ENCODE results near the gene NTRK2.

Gene NTRK2

DNA sequence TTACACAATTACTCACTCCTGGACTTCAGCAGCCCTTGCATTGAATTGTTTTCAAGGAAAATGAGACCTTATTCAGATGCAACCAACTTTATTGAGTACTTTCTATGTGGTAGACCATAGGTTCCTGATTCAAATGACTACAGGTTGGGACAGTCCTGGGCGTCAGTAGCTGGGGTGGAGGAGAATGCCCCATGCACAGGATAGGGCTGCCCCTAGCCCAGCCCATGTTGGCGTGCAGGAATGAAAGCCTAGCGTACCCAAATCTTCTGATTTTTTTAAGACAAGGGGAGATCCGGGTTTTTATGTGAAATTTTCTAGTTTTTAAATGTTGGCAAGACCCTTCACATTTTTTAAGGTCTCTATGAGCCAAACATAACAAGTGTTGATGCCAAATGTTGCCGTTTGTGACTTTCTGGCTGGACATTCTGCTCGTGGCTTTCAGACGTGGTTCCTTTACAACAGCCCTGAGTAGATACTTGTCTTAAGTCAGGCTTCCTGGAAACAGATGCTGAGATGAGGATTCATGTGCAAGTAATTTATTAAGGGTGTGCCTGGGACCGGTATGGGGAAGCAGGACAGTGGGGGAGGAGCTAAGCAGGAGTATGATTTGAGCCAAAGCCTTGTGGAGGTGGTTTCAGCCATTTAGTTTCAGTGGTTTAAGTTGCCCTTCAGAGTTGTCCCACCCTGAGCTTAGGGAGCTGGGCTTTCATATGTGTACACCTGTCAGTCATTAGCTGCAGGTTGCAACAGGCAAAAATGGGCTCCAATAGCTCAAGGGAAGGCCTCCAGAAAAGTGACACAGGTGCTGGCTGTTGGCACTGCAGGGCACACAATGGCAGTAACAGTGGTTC lies 154.1 kb downstream of the NTRK2 start:
- DNase-seq = no peak

DNA sequence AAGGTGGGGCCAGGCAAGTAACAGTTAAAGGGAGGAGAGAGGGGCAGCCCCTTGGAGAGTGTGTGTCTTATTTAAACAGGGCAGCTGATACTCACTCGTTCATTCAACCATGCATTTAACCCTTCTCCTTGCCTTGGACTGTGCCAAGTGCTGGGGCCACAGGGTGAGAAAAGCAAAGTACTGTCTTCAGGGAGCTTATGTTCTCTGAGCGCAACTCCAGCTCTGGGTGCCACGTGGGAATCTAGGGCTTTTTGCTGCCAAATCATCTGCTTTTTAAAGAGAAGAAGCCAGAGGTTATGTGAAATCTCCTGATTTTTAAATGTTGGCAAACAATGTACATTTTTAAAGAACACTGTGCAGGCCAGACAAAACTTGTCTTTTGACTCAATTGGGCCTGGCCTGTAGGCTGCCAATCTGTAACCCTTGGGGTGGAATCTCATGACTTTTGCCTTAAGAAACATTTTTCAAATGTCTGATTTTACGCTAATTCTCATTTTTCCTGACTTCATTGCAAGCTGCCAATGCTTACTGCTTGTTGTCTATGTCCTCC lies 157.8 kb downstream of the NTRK2 start:
- DNase-seq = no peak

DNA sequence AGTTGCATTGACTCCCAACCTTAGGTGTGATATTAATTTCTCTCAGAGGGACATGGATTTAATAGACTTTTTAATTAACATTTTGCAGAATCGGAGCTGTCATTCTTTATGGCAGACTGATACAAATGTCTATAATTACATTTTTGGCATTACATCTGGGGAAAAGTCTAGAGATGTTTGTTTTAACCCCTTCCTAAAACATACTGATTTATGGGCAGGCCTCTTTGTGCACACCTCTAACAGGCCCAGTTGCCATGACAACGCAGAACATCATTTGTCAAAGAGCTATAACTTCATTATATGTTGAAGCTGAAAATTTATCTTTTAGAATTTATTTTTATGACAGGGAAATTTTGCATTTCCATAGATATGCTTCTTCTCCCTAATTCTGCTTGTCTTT lies 158.5 kb downstream of the NTRK2 start:
- DNase-seq = no peak

DNA sequence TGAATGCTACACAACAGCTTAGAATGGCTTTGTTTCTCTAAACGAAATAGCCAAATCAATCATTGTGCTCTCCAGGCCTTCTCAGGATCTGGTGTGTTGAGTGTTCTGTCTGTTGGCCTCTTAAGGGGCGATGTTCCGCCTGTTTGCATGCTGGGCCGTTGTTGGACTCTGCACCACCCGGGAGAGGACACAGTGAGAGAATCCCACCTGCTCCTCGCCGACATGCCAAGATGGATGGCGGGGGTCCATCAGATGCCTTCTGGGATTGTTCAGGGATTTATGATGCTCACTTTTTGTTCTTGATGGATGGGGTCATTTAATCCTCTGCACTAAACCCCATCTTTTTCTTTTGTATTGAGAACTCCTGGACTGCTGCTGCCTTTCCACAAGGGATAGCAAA lies 159.9 kb downstream of the NTRK2 start:
- no peak for DNase-seq

DNA sequence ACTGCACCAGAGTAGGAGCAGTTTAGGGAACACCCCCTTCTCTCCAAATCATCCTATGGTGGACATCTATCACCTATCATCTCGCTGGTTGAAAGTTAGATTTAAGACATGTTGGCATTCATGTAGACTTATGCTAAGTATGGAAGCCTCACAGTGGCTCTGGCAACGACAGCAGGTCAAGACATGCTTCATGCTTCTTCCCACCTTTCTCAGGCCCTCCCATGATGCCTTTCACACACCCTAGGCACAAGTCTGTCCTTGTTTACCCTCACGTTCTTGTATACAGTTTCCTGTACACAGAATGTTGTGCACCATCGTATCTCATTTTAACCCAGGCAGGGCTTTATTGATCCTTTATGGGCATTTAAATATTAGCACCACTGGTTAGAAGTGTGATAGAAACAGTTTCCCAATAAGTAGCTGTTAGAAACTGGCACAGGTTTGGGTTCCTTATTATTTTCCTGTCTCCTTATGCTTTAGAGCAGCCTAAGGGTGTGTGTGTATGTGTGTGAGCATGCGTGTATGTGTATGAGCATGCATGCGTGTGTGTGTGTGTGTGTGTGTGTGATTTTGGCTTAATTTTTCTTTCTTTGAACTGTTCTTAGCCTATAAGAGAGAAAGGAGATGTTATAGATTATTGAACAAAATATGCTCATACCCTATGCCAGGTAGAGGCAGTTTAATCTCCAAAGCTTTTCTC lies 160.6 kb downstream of the NTRK2 start:
- DNase-seq = no peak

DNA sequence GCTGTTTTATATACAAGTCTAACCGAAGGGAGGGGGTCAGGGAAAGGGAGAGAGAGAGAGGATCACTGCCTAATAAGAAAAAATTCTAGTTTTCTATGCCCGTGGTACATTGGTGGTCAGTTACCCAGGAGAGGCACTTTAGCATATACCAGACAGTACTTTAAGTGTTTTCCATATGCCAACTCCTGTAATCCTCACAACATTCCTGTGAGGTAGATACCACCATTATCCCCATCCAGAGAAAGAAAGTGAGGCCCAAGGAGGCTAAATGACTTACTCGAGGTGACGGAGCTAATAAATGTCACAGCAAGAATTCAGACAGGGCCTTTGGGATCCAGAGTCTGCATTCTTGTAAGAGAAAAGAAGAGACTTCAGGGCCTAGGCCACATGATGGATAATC lies 161.8 kb downstream of the NTRK2 start:
- DNase-seq = no peak

DNA sequence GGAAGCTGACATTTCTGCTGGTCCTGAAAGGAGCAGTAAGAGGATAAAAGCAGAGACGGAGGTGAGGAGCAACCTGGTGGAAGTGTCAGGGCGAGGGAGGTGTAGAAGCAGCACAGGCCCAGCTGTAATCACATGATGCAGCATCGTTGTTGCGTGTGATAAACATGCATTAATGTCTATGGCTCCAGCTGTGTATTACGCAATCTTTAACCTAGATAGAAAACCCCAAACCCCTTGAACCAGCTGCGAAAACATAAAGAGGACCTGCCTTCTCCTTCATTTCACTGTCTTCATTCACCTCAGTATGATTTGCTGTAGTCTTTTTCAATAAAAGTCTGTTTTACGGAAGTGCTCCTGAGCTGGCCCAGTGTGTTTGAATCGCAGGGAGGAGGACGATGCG lies 162.9 kb downstream of the NTRK2 start:
- DNase-seq = no peak

DNA sequence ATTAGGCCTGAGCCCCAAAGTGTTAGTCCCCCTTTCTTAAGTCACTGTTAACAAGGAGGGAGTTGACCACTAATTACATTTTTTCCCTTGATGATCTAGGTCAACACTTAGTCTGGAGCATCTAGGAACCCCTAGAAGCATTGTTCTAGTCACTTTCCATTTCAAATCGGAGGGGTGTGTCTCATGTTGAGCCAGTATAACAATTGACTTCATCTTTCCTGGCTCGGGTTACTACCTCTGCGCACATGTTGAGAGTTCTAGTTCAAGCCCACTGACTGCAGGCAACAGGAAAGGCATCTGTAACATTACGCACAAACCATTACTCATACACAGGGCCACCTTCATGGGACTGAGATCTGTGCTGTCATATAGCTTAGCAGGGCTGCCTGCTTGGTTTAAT lies 164.9 kb downstream of the NTRK2 start:
- DNase-seq = no peak

DNA sequence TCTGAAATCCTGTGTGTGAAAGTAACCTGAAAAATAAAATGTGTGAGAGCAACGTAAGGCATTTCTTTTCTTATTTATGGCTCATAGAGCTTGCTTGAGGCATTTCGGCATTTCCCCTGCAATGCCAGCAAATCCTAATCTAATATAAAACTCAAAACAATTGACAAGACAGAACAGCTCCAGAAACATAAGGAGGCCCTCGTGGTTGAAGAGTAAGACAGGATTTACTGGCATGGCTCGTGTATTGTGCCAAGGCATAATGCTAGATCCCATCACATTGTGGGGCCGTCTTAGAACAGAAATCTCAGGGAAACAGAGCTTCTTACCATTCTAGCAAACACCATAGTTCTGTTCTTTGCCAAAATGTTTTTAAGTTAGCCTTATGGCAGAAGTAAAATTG lies 166.2 kb downstream of the NTRK2 start:
- DNase-seq = no peak

DNA sequence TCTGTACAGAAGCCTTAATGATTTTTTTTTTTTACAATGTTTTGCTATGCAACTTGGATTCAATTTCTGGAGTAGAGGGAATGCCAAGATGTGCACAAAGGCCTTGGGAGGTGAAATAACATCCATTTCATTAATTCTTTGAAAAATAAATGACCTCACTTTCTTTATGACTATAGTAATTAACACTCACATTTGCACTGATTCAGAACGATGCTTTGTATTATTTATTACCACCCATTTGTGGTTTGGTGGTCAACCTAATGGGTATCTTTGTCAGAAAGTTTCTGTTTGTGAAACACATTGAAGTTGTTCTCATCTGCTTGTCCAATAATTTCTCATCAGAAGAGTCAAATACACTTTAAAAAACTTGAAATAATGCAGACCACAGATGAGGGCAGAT lies 169.3 kb downstream of the NTRK2 start:
- DNase-seq = no peak

DNA sequence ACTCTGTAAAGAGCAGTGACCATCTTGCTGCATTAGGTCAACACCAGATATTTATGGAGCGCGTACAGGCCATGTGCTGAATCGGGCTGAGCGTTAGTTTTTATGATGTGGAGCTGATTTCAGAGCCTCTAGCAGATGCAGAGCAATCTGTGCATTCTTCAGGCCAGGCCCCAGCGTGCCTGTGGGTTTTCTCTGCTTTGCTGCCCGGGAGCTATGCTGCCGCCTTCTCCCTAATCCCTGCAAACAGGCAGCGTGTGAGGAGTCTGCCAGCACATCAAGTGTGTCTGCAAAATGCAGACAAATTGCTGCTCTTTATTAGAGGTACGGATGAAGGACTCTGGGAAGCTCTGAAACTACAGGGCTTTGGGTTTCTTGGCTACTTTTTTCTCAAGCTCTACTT lies 170.0 kb downstream of the NTRK2 start:
- DNase-seq = no peak

DNA sequence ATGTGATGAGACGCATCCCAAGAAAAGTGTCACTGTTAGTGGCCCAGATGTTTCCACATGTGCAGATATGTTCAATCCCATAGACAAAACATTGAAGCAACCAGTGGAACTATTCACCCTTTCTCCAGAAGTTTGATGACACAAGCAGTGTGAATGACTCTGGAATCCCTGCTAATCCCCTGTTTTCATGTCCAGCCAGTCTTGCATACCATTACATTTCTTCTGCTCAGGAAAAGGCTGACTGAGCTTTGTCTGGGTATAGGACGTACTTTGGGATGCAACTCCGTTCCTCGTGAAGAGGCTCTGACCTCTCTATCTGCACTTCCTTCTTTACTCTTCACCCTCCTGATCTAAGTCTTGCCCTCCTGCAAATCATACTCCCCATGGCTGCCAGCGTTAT lies 172.4 kb downstream of the NTRK2 start:
- DNase-seq = no peak

DNA sequence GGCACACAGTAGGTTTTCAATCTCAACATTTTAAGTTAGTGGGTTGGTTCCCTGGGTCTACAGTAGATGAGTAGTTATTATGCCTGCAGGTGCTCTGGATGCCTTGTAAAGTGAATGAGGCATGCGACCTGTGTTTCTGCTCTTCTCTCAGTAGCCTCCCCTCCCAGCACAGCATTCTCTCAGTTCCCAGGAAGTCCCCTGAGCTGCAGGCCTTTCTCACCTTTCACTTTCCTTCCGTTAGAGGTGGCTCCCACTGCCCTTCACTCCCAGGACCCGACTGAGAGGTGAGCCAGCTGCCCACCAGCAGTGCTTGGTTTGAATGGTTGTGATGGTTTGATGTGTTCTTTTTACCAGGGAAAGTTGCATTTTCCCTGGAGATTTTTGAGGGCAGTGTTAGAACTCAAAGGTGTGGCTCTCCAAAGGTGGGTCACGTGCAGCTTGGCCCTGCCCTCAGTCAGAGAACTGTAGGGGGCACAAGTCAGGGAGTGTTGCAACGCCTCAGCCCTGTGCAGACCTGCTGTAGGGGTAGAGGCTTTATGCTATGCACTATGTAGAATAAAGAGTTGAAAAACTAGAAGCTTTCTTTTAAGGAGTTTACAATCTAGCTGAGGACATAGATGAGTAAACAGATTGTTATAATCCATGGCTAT lies 173.8 kb downstream of the NTRK2 start:
- no peak for DNase-seq

DNA sequence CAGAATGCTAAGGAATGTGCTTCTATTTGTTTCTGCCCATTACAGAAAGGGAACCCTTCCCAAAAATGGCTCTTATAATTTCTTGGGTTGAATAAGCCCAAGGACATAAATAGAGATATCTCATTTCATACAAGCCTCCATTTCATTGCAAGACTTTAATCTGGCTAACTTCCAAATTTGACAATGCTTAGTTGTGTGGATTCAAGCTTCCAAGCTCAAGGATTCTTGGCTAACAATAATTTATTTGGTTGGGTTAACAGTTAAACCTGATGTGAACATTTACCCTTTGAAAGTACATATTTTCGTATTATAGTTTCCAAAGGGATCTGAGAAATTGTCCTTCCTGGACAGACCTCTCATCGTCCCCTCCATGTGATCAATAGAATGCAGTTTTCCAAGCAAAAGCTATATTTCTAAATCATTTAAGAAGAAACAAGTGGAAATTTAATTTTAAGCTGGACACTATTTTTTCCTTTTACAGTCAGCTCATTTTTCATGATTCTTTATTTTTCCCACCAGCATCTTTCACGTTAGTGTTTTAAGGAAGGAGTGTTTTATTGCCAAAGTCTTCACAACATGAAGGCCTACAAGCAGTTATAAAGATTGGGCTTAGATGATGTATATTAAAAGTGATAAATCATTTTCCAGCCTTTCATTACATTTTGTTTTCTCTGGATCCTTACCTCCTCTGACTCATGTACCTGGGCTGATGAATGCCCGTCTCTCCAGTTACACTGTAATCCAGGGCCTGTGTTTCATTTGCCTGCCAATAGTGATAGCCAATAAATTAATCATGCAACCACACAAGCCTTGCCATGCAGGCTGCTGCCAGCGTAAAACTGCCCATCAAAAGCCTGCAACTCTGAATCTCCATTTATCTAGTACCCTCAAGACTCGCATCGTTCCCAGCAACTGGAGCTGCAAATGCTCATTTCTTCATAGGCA lies 176.7 kb downstream of the NTRK2 start:
- no peak for DNase-seq

DNA sequence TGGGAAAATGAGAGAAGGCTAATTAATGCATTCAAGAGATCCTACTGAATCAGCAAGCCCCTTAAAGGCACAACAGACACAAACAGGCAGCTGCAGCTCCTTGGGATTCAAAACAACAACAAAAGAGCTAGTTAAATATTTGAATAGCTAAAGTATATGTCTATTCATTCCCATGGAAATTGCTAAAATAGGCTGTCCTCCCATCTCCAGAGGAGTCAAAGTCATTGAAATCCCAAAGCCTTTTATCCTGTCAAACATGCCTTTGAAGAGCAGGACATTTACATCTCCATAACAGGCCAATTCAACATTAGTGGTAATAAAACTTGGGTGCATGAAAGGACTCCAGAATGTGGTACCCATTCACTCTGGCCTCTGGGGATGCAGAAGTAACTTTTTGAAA lies 177.4 kb downstream of the NTRK2 start:
- no peak for DNase-seq

DNA sequence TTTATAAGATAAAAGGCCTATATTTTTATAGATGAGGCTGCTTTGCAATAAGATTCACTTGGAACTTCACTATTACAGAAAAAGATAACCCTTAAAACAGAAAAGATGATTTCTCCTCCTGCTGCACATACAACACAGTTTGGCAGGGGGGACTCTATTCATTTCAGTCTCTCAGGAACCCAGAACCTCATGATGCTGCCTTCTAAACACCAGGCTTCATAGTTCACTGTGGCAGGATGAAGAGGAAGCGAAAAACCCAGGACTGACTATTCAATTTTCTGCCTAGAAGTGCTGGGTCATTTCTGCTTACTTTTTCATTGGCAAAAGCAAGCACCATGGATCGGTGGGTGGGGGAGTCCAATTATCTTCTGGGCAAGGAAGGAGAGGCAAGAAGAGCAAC lies 179.5 kb downstream of the NTRK2 start:
- DNase-seq = no peak

DNA sequence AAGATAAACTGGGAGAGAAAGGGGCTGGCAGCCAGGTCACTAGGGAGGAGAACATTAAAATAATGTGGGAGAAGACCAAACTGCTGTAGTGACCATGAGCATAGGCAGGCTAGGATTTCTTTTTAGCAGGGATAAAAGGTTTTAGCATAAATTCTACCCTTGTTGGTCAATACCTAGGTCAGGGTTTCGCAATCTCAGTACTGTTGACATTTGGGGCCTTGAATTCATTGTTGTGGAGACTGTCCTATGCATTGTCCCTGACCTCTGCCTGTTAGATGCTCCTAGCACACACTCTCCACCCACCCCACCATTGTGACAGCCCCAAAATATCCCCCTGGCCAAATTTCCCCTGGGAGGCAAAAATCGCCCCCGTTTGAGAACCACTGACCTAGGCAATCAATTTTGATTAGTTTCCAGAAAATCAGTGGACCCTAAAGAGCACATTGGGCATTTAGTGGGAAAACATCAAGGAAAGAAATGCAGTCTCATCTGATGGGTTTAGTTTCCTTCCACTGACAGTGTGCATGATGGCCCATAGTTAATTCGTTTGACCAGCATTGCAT lies 181.4 kb downstream of the NTRK2 start:
- no peak for DNase-seq

DNA sequence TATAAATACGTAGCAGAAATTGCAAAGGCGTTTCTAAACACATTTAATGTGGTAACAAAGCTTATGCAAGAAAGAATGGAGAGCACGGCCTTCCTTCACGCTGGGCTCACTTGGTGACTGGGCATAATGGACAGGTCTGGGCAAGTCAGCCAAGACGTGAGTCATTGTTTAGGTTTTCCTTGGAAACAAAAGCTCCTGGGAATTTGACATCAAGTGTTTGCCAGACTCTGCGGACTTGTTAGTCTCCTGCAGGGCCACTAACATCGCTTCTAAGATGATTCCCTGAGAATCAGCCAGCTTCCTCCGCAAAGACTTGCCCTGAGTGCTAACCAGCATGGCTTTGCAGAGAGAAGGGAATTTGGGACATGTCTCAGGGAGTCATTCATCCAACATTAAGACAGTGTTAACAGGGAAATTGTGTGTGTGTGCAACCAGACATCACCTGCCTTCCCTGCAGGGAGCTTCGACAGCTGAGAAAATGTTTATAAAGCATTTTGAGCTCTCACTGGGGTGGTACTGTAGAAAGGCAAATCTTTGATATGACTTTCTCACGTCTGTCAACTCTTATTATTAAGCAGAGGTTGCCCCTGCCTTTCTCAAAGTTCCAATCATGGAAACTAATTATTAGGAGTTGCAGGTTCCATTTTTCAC lies 182.5 kb downstream of the NTRK2 start:
- no peak for DNase-seq

DNA sequence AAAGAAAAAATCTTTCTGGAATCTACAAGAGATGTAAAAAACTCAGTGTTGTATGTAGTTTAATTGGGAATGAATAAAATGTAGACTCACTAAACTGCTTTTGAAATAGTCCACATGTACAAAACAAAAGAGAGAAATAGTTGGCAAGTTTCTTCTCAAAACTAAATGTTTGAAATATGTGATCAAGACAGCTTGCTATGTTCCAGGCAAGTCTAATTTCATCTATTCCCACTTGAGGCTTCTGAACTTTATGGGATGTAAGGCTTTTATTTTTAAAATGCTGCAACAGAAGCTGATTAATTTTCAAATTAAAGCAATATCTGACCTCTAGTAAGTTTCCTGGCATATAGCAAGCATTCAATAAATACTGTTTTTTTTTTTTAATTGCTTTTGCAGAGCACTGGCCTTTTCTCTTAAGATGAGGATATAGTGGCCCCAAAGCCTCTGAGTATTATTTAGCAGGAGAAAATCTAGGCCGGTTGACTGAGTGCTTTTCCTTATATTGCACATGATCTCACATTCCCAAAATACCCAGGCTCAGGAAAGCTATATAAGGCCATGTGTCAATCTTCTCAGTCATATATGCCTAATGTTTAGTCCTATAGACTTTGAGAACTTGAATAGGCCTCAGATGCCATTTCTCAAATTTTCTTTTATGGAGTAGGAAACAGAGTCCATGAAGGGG lies 183.2 kb downstream of the NTRK2 start:
- no peak for DNase-seq

DNA sequence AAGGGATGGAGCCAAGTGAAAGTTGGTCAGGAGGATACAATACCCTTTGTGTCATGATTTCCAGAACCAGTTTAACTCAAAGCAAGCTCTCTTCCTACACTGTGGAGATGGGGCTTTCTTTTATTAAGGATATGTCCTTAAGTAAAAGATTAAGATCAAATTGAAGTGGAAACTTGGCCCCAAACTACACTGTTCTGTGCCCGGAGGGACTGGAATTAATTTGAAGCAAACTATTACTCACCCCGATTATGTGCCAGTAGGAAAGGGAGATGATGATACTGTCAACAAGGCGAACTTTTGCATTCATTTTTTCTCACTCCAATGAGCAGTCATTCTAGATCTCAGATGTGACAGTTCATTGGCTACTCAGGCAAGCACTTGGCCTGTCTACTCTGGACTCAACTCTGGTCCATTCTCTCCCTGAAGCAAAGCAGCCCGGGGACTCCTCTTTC lies 186.7 kb downstream of the NTRK2 start:
- DNase-seq = no peak

DNA sequence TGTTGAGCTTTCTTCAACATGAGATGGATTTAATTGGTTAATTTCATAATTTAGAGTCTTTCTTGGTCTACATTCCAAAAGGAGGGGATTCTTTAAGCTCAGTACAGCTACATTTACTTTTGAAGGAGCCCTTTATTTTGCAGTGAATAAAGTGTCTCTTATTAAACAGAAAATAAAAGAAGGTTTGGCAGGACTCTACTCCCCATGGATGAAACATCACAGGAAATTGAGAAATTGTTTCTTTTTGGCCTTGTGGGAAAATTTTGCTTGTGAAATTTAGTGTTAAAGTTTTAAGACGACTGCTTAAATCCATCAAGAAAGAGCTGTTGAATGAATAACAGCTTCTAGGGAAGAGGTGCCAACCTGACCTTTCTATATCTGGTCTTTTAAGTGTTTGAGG lies 187.7 kb downstream of the NTRK2 start:
- no peak for DNase-seq

Measured in CD4-positive, alpha-beta T cell treated with Interleukin-12 subunit alpha and Interleukin-12 subunit beta, for 1 hour (primary cell).